GM18907 (cell line): Measurements from ENCODE around the gene PURA.

Experiments
- ATAC-seq: cut with Tn5 transposase; IDR thresholded peaks from one replicate; pipeline ENCODE4 v1.9.1; 2021; ENCODE audit warnings: mild to moderate bottlenecking, moderate library complexity; ENCODE audit not compliant: unreplicated experiment

PURA gene

DNA sequence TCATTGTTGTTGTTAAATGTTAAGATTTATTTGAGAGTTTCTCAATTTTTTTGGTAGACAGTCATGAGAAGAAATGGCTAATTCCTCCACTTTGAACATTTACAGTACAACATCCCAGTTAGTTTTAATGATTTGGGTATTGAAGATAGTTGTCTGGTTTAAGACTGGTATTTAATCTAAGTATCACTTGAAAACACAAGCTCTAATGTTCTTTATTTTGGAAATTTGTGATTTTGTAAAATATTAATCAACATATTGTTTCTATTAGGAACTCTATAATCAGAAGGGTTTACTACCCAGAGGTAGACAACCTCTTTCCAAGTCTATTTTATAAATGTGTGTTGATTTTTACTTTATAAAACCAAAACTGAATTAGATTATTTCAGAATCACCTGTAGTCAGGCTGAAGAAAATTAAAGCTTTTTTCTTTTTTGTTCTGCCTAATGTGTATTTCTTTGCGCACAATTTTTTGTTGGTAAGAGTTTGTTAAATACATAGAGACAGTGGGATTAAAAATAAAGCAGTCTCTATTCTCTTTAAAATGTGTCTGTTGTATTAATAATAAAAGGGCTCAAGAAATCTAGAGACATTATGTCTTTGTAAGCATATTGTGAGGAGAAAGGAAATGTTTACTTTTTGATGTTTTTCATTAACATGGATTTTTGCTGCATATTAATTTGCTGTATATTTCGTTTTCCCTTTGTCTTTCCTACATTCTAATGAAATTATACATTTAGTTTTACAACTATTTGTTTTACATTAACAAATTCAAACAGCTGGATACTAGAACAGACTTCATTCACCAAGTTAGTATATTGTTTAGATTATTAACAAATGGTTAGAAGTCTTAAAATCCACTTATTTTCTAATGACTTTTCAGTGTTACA is 3.9 kb upstream of the PURA start:
- ATAC-seq, result no peak

GRCh38 chr5:140110646-140110957 is 3.3 kb upstream of the PURA start:
- ATAC-seq, result no peak

- no peak for ATAC-seq
Observed at GRCh38 chr5:140111011-140111858, 2.7 kb upstream of the PURA start.

GRCh38 chr5:140111859-140112551 is 1.9 kb upstream of the PURA start:
- no peak for ATAC-seq

DNA sequence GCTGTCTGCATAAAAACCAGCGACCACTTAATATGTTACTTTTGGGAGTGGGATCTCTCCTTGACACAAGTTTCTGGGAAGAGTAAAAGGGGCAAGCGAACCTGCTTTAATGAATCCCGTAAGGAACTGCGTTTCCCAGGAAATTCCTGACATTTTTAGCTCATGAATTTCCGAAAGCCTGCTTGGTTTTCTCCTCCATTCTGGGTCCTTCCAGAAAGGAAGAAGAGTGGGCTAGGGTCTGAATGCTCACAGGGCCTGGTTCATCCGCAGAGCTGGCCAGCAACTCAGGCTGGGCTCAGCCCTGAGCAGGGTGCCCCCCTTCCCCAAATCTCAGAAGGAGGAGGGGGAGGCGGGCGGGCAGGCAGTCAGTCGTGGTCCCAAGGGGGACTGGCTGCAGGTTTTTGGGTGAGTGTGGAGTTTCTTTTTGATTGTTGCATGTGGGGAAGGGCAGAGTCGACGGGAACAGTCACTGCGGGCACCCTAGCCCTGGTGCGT is 1.2 kb upstream of the PURA start:
- ATAC-seq, result no peak

GRCh38 chr5:140113180-140113698 is 670 bp upstream of the PURA start:
- ATAC-seq, result peak; percentile 3

DNA sequence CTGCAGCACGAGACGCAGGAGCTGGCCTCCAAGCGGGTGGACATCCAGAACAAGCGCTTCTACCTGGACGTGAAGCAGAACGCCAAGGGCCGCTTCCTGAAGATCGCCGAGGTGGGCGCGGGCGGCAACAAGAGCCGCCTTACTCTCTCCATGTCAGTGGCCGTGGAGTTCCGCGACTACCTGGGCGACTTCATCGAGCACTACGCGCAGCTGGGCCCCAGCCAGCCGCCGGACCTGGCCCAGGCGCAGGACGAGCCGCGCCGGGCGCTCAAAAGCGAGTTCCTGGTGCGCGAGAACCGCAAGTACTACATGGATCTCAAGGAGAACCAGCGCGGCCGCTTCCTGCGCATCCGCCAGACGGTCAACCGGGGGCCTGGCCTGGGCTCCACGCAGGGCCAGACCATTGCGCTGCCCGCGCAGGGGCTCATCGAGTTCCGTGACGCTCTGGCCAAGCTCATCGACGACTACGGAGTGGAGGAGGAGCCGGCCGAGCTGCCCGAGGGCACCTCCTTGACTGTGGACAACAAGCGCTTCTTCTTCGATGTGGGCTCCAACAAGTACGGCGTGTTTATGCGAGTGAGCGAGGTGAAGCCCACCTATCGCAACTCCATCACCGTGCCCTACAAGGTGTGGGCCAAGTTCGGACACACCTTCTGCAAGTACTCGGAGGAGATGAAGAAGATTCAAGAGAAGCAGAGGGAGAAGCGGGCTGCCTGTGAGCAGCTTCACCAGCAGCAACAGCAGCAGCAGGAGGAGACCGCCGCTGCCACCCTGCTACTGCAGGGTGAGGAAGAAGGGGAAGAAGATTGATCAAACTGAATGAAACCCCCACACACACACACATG is 654 bp downstream of the PURA start:
- ATAC-seq, result peak; percentile 34

- ATAC-seq, result no peak
Observed at GRCh38 chr5:140115186-140115500, 1.2 kb downstream of the PURA start.

GRCh38 chr5:140116716-140117115 is 2.8 kb downstream of the PURA start:
- no peak for ATAC-seq

DNA sequence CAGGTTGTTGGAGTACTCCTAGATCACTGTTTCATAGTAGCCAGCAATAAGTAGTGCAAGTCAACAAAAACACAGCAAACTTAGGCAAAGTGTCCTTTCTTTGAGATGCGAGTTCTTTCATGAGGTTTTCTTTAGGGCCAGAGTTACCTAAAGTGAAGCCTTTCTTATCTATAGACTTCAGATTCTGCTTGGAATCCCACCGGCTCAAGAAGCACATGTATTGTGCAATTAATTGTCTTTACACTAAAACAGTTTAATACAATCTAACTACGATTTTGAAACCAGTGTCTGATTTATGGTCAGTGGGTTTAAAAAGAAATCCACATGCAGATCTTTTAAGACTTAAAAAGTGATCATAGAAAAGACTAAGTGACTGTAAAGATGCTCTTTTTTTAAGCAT is 3.6 kb downstream of the PURA start:
- no peak for ATAC-seq

DNA sequence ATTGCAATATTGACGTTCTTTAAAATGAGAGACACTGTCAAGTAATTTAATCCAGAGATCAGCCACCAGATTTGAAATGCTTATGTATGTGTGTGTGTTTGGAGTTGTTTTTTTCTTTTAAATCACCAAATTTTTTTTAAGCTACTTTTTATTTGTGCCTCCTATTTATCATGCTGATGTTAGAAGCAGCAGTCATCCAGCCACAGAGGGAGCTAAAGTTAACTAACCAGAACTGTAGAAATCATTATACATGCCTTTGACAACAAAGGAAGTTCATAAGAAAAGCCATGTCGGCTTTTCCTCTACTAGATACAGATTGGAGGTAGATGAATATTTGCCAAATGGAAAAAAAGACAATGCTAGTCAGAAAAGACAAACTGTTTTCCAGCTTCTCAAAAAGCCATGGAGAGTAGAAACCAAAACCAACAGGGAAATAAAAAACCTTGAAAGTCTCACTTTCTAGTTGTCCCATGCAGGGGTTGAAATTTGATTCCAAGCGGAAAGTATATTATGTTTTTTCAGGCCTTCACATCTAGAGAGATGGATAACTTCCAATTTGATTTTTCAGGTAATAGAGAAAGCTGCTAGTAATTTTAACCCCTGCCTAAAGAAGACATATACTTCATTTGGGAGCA is 4.5 kb downstream of the PURA start:
- ATAC-seq, result no peak

GRCh38 chr5:140125637-140126036 is 11.7 kb downstream of the PURA start, which contains the start of gene IGIP:
Gene IGIP, plus strand, starts transcription at chr5:140125937. Its CDS starts 2,540 bp downstream, at chr5:140128477.
- ATAC-seq, result no peak

DNA sequence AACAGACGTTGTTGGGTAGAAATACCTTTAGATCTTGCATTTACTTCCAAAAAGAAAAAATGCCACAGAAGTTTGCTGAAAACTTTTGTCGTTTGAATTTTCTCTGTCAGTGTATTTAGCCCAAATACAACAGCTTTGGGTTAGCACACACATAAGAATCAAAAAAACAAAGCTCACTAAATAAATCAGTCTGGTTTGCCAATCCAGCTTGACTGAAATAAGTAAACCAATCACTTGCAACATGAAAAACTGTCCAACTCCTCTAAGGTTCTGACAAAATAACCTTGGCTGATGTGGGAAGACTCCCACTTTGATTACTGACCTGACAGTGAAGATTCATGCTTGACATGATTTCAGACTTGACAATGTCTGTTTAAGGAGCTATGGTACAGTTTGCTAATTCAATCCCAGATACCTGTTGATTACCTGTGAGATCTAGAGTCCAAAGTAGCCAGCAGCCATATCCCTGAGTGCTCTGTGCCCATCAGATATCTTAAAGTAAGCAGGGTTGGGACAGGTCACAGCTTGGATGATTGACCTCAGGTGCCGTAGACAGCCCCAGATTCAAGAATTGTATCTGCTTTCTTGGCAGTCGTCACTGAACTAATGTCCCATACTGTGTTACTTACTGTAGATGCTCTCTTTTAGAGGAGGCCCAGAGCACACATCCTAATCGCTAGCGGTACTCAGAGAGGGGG is 12.6 kb downstream of the PURA start:
- no peak for ATAC-seq

GRCh38 chr5:140128376-140128775 is 14.5 kb downstream of the PURA start:
- no peak for ATAC-seq

DNA sequence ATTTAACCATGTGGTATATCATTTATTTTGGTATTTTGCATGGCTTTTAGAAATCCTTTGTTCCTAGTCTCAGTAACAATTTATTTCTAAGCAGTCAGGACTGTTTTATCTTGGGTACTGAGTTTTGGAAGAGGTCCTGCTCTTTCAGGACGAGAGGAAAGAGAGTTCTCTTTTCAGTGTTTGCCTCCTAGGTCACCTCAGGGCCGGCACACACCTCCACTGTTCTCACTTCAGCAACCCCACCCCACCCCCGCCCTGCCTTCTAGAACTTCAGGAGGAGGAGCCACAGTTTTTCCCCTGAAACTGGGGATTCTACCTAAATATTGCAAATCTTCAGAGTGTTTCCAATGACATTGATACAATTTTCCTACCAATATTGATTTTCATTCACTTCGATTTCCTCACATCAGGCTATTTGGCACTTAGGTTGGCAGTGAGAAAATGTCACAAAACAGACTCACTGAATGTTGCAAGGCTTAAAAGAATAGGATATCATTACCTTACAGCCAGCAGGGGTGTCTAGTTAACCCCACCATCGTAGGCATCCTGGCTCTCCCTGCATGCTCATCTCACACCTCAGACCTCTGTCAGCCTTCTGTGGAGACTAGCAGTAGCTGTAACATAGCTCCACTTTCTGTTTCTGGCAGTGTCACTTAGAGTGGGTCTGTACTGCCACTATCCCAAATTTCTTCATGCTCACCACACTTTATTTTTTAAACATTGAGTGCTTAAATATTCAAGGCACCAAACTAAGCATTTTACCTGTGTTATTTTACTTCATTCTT is 17.2 kb downstream of the PURA start:
- ATAC-seq, result no peak

GRCh38 chr5:140131967-140132409 is 18.1 kb downstream of the PURA start:
- no peak for ATAC-seq

- ATAC-seq, result no peak
Observed at GRCh38 chr5:140133514-140134167, 19.7 kb downstream of the PURA start.
